K562 (cell line): ENCODE measurements around the gene FMNL1. TPM values are rescaled to one million over a fixed set of nuclear protein-coding genes. Genes with fewer than 3 reads are reported as not detected.

Experiments used
- GATAD2A ChIP-seq: fragments of 450-650 bp; IDR thresholded peaks from 2 replicates; pipeline ENCODE4 v1.6.1; 2017
- HDAC2 ChIP-seq: fragments of 450-650 bp; IDR thresholded peaks from 2 replicates; pipeline ENCODE4 v1.6.1; 2016; ENCODE audit warnings: mild to moderate bottlenecking
- HDAC8 ChIP-seq: fragments of 450-650 bp; IDR thresholded peaks from 2 replicates; pipeline ENCODE4 v1.6.1; 2016; ENCODE audit warnings: mild to moderate bottlenecking, missing genetic modification characterization, moderate library complexity, missing compliant biosample characterization
- HMGN3 ChIP-seq: IDR thresholded peaks from 2 replicates; pipeline ENCODE4 v1.6.1; 2011; ENCODE audit warnings: borderline replicate concordance, low read depth, mild to moderate bottlenecking, mixed read lengths, low read length; ENCODE audit not compliant: insufficient read length; ENCODE audit errors: extremely low read depth
- JUNB ChIP-seq: fragments of 450-650 bp; formaldehyde crosslinking; conservative IDR thresholded peaks from 2 replicates; pipeline ENCODE4 v1.4.0; 2020; ENCODE audit warnings: mild to moderate bottlenecking
- MXD1 ChIP-seq: fragments of 250-450 bp; sonication (Bioruptor Pico); IDR thresholded peaks from 2 replicates; pipeline ENCODE4 v1.8.0; 2021; ENCODE audit warnings: borderline replicate concordance, mild to moderate bottlenecking, moderate library complexity; ENCODE audit not compliant: poor library complexity, severe bottlenecking
- NRF1 ChIP-seq, 2 experiments: fragments of 450-650 bp; IDR thresholded peaks in 1 of 2; conservative IDR thresholded peaks in 1 of 2; 2 replicates each; pipeline ENCODE4 v1.6.1; 2014; ENCODE audit warnings: mild to moderate bottlenecking in 2 of 2
- RCOR1 ChIP-seq, 2 experiments: IDR thresholded peaks; 2 replicates each; pipeline ENCODE4 v1.6.1; 2012; ENCODE audit warnings: low read depth in 2 of 2, low read length in 2 of 2, borderline replicate concordance in 1 of 2, improper control_type of control experiment in 1 of 2
- SETDB1 ChIP-seq: IDR thresholded peaks from one replicate; pipeline ENCODE4 v1.6.1; 2012; ENCODE audit warnings: low read length, control low read depth, inconsistent platforms
- SP1 ChIP-seq: sonication (generic); formaldehyde crosslinking; IDR thresholded peaks from 2 replicates; pipeline ENCODE4 v1.8.1; 2022; ENCODE audit warnings: mild to moderate bottlenecking, missing genetic modification reagents
- TEAD1 ChIP-seq, 2 experiments: fragments of 450-650 bp in 1 of 2; sonication (generic) in 1 of 2; formaldehyde crosslinking; IDR thresholded peaks; 2 replicates each; pipeline versions ENCODE4 v1.4.0 to v1.8.0; 2020 to 2022; ENCODE audit warnings: mild to moderate bottlenecking in 2 of 2, missing genetic modification reagents in 1 of 2
- UBTF ChIP-seq, 2 experiments: IDR thresholded peaks; 2 replicates each; pipeline ENCODE4 v1.6.1; 2012; ENCODE audit warnings: improper control_type of control experiment in 2 of 2, low read depth in 2 of 2, low read length in 2 of 2, borderline replicate concordance in 1 of 2
- ZKSCAN3 ChIP-seq: fragments of 250-450 bp; sonication (Bioruptor Pico); IDR thresholded peaks from 2 replicates; pipeline ENCODE4 v1.4.0; 2020
- ZNF668 ChIP-seq: fragments of 250-450 bp; sonication (Bioruptor Pico); IDR thresholded peaks from 2 replicates; pipeline ENCODE4 v1.8.0; 2022; ENCODE audit warnings: mild to moderate bottlenecking, inconsistent platforms
- ZNF785 ChIP-seq: fragments of 250-450 bp; sonication (Bioruptor Pico); IDR thresholded peaks from 2 replicates; pipeline ENCODE4 v1.4.0; 2020; ENCODE audit warnings: mild to moderate bottlenecking
- polyA plus RNA-seq, 8 experiments: library from polyadenylated mRNA; depleted of rRNA in 4 of 8; stranded (reverse) in 5 of 8; unstranded in 3 of 8; fragments of >200 nt; fragmentation: Nextera tagmentation in 2 of 8; fragmentation: Illumina TruSeq in 1 of 8; extraction: Ambion mirVana in 2 of 8; extraction: Trizol in 1 of 8; gene quantifications; 2 replicates each; pipeline versions ENCODE4 v1.2.1 to v1.2.3, GENCODE V29; 2011 to 2014; ENCODE audit warnings: inconsistent platforms in 1 of 8, missing spikeins in 1 of 8
- total RNA-seq, 7 experiments: library from RNA; depleted of rRNA in 6 of 7; stranded (reverse); fragments of >200 nt in 6 of 7; fragmentation: Illumina TruSeq in 2 of 7; extraction: Trizol in 2 of 7; gene quantifications; 2 replicates each; pipeline versions ENCODE4 v1.2.1 to v1.2.3, GENCODE V29; 2011 to 2021; ENCODE audit warnings: low replicate concordance in 1 of 7
- TF ChIP-seq, protein P1 (sequence below), 2 experiments: IDR thresholded peaks; 2 replicates each; pipeline ENCODE4 v1.6.1; 2011; ENCODE audit warnings: borderline replicate concordance in 1 of 2, control low read depth in 1 of 2, low read depth in 1 of 2, low read length in 1 of 2, mild to moderate bottlenecking in 1 of 2, mixed read lengths in 1 of 2, moderate library complexity in 1 of 2; ENCODE audit not compliant: insufficient read depth in 1 of 2, insufficient read length in 1 of 2, poor library complexity in 1 of 2, severe bottlenecking in 1 of 2; ENCODE audit errors: extremely low read depth in 1 of 2
- TF ChIP-seq, protein P2 (sequence below): sonication (generic); formaldehyde crosslinking; IDR thresholded peaks from 2 replicates; pipeline ENCODE4 v1.8.0; 2023; ENCODE audit warnings: missing genetic modification reagents, mild to moderate bottlenecking, borderline replicate concordance

Gene FMNL1
- total and polyA plus RNA-seq, 9 of the 15 experiments (the other 6 are each of a cell fraction or from before 2014, with no cell fraction given), result 0.70 to 36.6 (median 7.7) TPM

GRCh38 chr17:45248132-45248957 is 26.7 kb downstream of the FMNL1 start (continued):
- no peak for TF ChIP-seq MXD1
- 0 out of 2 replicates have a peak, but pooled peaks have one; percentile 30 for TF ChIP-seq GATAD2A
- TF ChIP-seq, protein P1, sequence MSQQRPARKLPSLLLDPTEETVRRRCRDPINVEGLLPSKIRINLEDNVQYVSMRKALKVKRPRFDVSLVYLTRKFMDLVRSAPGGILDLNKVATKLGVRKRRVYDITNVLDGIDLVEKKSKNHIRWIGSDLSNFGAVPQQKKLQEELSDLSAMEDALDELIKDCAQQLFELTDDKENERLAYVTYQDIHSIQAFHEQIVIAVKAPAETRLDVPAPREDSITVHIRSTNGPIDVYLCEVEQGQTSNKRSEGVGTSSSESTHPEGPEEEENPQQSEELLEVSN (IDR thresholded peaks at IDR 0.05; ENCODE audit: borderline replicate concordance in 1 of 2, extremely low read depth in 1 of 2, insufficient read depth in 1 of 2, insufficient read length in 1 of 2, low read depth in 1 of 2, low read length in 1 of 2, poor library complexity in 1 of 2, severe bottlenecking in 1 of 2), result peak in 1 of 2 experiments; percentile 48
- TF ChIP-seq, protein P2, sequence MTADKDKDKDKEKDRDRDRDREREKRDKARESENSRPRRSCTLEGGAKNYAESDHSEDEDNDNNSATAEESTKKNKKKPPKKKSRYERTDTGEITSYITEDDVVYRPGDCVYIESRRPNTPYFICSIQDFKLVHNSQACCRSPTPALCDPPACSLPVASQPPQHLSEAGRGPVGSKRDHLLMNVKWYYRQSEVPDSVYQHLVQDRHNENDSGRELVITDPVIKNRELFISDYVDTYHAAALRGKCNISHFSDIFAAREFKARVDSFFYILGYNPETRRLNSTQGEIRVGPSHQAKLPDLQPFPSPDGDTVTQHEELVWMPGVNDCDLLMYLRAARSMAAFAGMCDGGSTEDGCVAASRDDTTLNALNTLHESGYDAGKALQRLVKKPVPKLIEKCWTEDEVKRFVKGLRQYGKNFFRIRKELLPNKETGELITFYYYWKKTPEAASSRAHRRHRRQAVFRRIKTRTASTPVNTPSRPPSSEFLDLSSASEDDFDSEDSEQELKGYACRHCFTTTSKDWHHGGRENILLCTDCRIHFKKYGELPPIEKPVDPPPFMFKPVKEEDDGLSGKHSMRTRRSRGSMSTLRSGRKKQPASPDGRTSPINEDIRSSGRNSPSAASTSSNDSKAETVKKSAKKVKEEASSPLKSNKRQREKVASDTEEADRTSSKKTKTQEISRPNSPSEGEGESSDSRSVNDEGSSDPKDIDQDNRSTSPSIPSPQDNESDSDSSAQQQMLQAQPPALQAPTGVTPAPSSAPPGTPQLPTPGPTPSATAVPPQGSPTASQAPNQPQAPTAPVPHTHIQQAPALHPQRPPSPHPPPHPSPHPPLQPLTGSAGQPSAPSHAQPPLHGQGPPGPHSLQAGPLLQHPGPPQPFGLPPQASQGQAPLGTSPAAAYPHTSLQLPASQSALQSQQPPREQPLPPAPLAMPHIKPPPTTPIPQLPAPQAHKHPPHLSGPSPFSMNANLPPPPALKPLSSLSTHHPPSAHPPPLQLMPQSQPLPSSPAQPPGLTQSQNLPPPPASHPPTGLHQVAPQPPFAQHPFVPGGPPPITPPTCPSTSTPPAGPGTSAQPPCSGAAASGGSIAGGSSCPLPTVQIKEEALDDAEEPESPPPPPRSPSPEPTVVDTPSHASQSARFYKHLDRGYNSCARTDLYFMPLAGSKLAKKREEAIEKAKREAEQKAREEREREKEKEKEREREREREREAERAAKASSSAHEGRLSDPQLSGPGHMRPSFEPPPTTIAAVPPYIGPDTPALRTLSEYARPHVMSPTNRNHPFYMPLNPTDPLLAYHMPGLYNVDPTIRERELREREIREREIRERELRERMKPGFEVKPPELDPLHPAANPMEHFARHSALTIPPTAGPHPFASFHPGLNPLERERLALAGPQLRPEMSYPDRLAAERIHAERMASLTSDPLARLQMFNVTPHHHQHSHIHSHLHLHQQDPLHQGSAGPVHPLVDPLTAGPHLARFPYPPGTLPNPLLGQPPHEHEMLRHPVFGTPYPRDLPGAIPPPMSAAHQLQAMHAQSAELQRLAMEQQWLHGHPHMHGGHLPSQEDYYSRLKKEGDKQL (CRISPR knock-in tag), result no peak
- TF ChIP-seq HDAC2, result no peak; the same call in 1 of the 2 replicates
- TF ChIP-seq JUNB (CRISPR knock-in tag), result no peak
- TF ChIP-seq ZNF785 (CRISPR knock-in tag), result no peak
- TF ChIP-seq SETDB1, result no peak
- 0 out of 4 replicates have a peak, but pooled peaks of 1 of the 2 experiments have one; percentile 39 for TF ChIP-seq TEAD1 (CRISPR knock-in tag; IDR thresholded peaks at IDR 0.05)
- peak; percentile 16 for TF ChIP-seq HMGN3
- no peak for TF ChIP-seq ZNF668
- no peak for TF ChIP-seq UBTF (IDR thresholded peaks at IDR 0.05; ENCODE audit: borderline replicate concordance in 1 of 2, low read depth in 2 of 2, low read length in 2 of 2)
- no peak for TF ChIP-seq HDAC8
- TF ChIP-seq SP1, result no peak
- no peak for TF ChIP-seq ZKSCAN3
- TF ChIP-seq RCOR1 (IDR thresholded peaks at IDR 0.05; ENCODE audit: borderline replicate concordance in 1 of 2, low read depth in 2 of 2, low read length in 2 of 2), result no peak
- TF ChIP-seq NRF1 (conservative IDR thresholded peaks at IDR 0.05 in 1 of 2, IDR thresholded peaks at IDR 0.05 in 1 of 2), result no peak
